Measurements from ENCODE around the gene INPP5F. TPM values are rescaled to one million over a fixed set of nuclear protein-coding genes. Genes with fewer than 3 reads are reported as not detected.

The INPP5F gene
- polyA plus RNA-seq, 1 donor (not counting 4 experiments of a cell fraction or from before 2014, with no cell fraction given), result 21.1 TPM

DNA sequence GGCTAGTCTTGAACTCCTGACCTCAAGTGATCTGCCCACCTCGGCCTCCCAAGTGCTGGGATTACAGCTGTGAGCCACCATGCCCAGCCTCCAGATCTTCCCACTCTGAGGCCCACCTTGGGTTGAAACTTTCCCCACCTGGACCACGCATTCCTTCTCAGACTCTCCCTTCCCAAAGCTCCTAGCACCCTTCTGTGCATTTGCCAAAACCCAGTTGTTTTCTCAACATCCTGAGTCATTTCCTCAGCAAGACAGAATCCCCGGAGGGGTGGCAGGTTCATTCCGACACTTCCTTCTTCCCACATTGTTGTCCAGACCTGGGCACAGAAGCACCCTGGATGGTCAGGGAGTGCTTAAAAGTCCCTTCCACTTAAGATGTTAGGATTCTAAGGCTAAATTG lies 45.8 kb upstream of the INPP5F start:
- no peaks in the 10 kb centered on the region for H3K27me3 ChIP-seq (ENCODE audit: control insufficient read depth, extremely low read depth, insufficient read depth, low read length)
- peaks cover 11% of the 10 kb centered on the region for H3K79me2 ChIP-seq (ENCODE audit: control insufficient read depth, insufficient read depth, low read length)
- H3K9me1 ChIP-seq (ENCODE audit: control insufficient read depth, extremely low read depth, insufficient read depth, low read length), result peaks cover 3% of the 10 kb centered on the region
- H3K36me3 ChIP-seq (ENCODE audit: control insufficient read depth in 2 of 2, extremely low read depth in 1 of 2, insufficient read depth in 2 of 2, low read length in 2 of 2), result peaks cover 15 to 26% of the 10 kb centered on the region in 2 experiments
- H4K20me1 ChIP-seq (ENCODE audit: control insufficient read depth, extremely low read depth, insufficient read depth, low read length), result no peaks in the 10 kb centered on the region
- FAIRE-seq (peak; percentile 95), DNase-seq (ENCODE audit: low read depth, low spot score) (peak; percentile 86)
- dilution Hi-C loops (cut with MboI; ENCODE audit: extremely low pct_ligation_motif_present, low sequenced_read_pairs), result no loop called here
- peaks cover 64% of the 10 kb centered on the region for H3K4me1 ChIP-seq (ENCODE audit: control insufficient read depth, extremely low read depth, insufficient read depth, low read length)
- peak overlapping the region in 2 of 3 experiments; percentile 44 to 45 for H3K4me3 ChIP-seq (ENCODE audit: control insufficient read depth in 2 of 3, extremely low read depth in 1 of 3, insufficient read depth in 2 of 3, low read depth in 1 of 3, low read length in 3 of 3)
- peak overlapping the region; percentile 82 for H3K4me2 ChIP-seq (ENCODE audit: control insufficient read depth, extremely low read depth, insufficient read depth, low read depth, low read length)
- peak overlapping the region; percentile 96 for H3K27ac ChIP-seq (ENCODE audit: control insufficient read depth, insufficient read depth, low read length)
- TF ChIP-seq EZH2 (IDR thresholded peaks at IDR 0.05; ENCODE audit: low read length) (no peak), CTCF (optimal IDR thresholded peaks at IDR 0.05 in 1 of 3, IDR thresholded peaks at IDR 0.05 in 1 of 3, conservative IDR thresholded peaks at IDR 0.05 in 1 of 3; ENCODE audit: extremely low read depth in 1 of 3, insufficient read depth in 2 of 3, low read length in 3 of 3) (no peak)
- peak overlapping the region; percentile 72 for H3K9ac ChIP-seq (ENCODE audit: control insufficient read depth, extremely low read depth, insufficient read depth, low read length)
- H3K9me3 ChIP-seq (ENCODE audit: control insufficient read depth, low read depth, low read length), result no peaks in the 10 kb centered on the region
- no peak overlapping the region for H2AFZ ChIP-seq (ENCODE audit: control insufficient read depth, low read length)

GRCh38 chr10:119680650-119681081 lies 45.2 kb upstream of the INPP5F start:
- Histone ChIP-seq H3K4me3 (ENCODE audit: control insufficient read depth in 2 of 3, extremely low read depth in 1 of 3, insufficient read depth in 2 of 3, low read depth in 1 of 3, low read length in 3 of 3) (peak overlapping the region in 2 of 3 experiments; percentile 45 to 55), H4K20me1 (ENCODE audit: control insufficient read depth, extremely low read depth, insufficient read depth, low read length) (no peaks in the 10 kb centered on the region), H3K9me3 (ENCODE audit: control insufficient read depth, low read depth, low read length) (no peaks in the 10 kb centered on the region), H3K9me1 (ENCODE audit: control insufficient read depth, extremely low read depth, insufficient read depth, low read length) (peaks cover 3% of the 10 kb centered on the region), H3K4me1 (ENCODE audit: control insufficient read depth, extremely low read depth, insufficient read depth, low read length) (peaks cover 59% of the 10 kb centered on the region), H3K79me2 (ENCODE audit: control insufficient read depth, insufficient read depth, low read length) (peaks cover 11% of the 10 kb centered on the region), H3K27me3 (ENCODE audit: control insufficient read depth, extremely low read depth, insufficient read depth, low read length) (no peaks in the 10 kb centered on the region), H3K27ac (ENCODE audit: control insufficient read depth, insufficient read depth, low read length) (peak overlapping the region; percentile 96), H3K36me3 (ENCODE audit: control insufficient read depth in 2 of 2, extremely low read depth in 1 of 2, insufficient read depth in 2 of 2, low read length in 2 of 2) (peaks cover 15 to 26% of the 10 kb centered on the region in 2 experiments), H2AFZ (ENCODE audit: control insufficient read depth, low read length) (no peak overlapping the region), H3K9ac (ENCODE audit: control insufficient read depth, extremely low read depth, insufficient read depth, low read length) (peak overlapping the region; percentile 75), H3K4me2 (ENCODE audit: control insufficient read depth, extremely low read depth, insufficient read depth, low read depth, low read length) (peak overlapping the region; percentile 82)
- DNase-seq (ENCODE audit: low read depth, low spot score) (peak; percentile 98), FAIRE-seq (peak; percentile 80)
- dilution Hi-C loops (cut with MboI; ENCODE audit: extremely low pct_ligation_motif_present, low sequenced_read_pairs), result no loop called here
- TF ChIP-seq CTCF (optimal IDR thresholded peaks at IDR 0.05 in 1 of 3, IDR thresholded peaks at IDR 0.05 in 1 of 3, conservative IDR thresholded peaks at IDR 0.05 in 1 of 3; ENCODE audit: extremely low read depth in 1 of 3, insufficient read depth in 2 of 3, low read length in 3 of 3) (no peak), EZH2 (IDR thresholded peaks at IDR 0.05; ENCODE audit: low read length) (no peak)
